NCI-H1417 (cell line): Measurements from ENCODE around the gene METTL2A.
"Not testable (repeated sequence)": the region's sequence is repeated elsewhere in the genome, so short reads cannot be mapped to it uniquely, and the experiment has no call there.

Source experiments
- DNase-seq, 3 experiments: peaks; one replicate each; lab custom pipeline; 2025; lab: John Stamatoyannopoulos, UW

Gene METTL2A

GRCh38 chr17:62473030-62473982 lies 49.6 kb downstream of the METTL2A start:
- peak in 1 of 3 experiments; percentile 12 for DNase-seq

- not testable (repeated sequence) for DNase-seq
Measured at GRCh38 chr17:62477111-62477510, 53.4 kb downstream of the METTL2A start.

GRCh38 chr17:62477718-62478408 lies 54.2 kb downstream of the METTL2A start:
- peak in 2 of 3 experiments; percentile 58 to 68 for DNase-seq

DNA sequence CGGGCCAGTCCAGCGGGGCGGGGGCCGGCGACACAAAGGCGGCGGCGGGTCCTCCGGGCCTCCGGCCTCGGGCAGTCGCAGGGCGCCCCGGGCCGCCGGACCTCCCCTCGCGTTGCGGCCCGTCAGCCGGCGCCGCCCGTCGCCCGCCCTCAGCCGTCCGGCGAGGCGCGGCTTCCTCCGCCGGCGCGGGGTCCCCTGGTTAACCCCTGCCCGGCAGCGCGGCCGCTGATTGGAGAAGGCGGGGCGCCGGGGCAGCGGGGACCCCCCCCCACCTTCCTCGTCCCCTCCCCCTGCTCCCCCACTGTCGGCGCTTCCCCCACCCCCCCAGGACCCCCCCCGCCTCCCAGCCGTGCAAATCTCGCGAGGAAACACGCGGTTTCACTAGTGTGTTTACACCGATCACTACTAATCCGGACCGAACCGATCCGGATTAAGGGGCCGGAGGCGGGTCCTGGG lies 54.8 kb downstream of the METTL2A start, which contains the start of gene TLK2:
Gene TLK2 (plus strand): TSS at position 402 of the 456 bp plus-strand sequence. CDS start 2,301 bp downstream, outside the sequence.
- DNase-seq = peak; percentile 79 to 85 (median 82)

GRCh38 chr17:62478880-62479638 lies 55.4 kb downstream of the METTL2A start:
- peak in 2 of 3 experiments; percentile 43 to 68 for DNase-seq

DNA sequence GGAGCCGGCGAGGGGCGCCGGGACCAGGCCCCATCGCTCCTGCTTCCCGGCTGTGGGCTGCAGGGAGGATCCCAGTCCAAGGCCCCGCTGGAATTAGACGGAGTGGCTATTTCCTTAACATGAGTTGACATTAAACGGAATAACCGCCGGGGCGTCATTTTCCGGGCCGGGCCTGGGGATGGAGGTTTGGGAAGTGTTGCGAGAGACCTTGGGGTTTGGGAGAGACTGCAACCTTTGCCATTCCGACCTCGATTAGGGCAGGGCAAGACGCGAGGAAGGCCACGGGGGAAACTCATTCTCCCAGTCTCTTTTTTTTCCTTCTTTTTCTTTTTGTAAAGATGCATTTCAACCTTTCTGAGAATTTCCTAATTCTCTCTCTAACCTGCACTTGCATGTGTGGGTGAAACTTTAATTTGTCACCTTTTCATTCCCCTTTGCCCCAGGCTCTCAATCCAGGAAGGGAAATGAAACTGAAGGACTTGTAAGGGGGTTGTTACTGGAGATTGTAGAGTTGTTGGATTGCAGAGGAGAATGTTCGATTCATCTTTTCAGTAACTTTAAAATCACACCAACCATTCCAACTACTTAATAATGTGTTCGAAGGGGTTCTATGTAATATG lies 56.1 kb downstream of the METTL2A start:
- peak in 1 of 3 experiments; percentile 40 for DNase-seq

GRCh38 chr17:62482553-62482952 lies 58.9 kb downstream of the METTL2A start:
- DNase-seq = not testable (repeated sequence)

DNA sequence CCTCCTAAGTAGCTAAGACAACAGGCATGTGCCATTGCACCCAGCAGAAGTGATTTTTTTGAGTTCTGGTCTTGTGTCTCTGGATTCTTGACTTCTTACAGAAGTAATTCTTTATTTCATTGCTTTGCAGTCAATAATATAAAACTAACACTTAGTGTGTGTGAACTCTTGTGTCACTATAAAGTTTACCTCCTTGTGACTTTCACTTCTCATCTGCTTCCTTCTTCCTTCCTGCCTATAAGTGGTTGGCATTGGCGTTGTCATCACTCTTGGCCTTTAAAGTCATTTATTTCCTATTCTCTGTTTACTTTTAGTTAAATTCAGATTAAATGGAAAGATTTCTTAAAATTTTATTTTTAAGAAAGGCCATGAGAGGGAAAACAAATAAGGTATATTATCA lies 67.3 kb downstream of the METTL2A start:
- not testable (repeated sequence) for DNase-seq

GRCh38 chr17:62493049-62493655 lies 69.5 kb downstream of the METTL2A start:
- DNase-seq = not testable (repeated sequence)

GRCh38 chr17:62494073-62494472 lies 70.4 kb downstream of the METTL2A start:
- DNase-seq = not testable (repeated sequence)

DNA sequence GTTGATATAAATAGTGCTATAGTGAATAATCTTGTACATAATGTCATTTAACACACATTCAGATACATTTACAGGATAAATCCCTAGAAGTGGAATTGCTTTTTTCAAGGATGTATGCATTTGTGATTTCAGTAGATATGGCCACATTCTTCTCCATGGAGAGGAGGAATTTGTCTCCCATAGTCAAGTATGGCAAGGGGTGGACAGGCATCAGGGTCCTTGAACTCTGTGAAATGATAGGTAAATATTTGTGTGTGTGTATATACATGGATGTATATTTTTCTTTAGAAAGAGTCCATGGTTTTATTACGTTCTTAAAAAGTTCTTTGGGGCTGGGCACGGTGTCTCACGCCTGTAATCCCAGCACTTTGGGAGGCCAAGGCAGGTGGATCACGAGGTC lies 72.6 kb downstream of the METTL2A start:
- DNase-seq = not testable (repeated sequence)

DNA sequence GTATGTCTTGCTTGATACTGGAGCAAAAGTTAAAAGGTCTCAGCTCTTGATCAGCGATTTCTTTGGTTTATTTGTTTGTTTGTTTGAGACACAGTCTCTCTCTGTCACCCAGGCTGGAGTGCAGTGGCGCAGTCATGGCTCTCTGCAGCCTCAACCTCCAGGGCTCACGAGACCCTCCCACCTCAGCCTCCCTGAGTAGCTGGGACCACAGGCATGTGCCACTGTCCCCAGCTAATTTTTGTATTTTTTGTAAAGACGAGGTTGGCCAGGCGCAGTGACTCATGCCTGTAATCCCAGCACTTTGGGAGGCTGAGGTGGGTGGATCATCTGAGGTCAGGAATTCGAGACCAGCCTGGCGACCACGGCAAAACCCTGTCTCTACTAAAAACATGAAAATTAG lies 75.1 kb downstream of the METTL2A start:
- not testable (repeated sequence) for DNase-seq
